Neural crest cell (in vitro differentiated cells): ENCODE measurements around the gene ABCA9. TPM values are rescaled to one million over a fixed set of nuclear protein-coding genes. Genes with fewer than 3 reads are reported as not detected.
"Not testable (repeated sequence)": the region's sequence is repeated elsewhere in the genome, so short reads cannot be mapped to it uniquely, and the experiment has no call there.

Source experiments
- DNase-seq: peaks from one replicate; pipeline ENCODE4 v3.0.0; 2021; ENCODE audit warnings: low read depth, mixed read lengths, low spot score
- H3K27ac Mint-ChIP-seq: one replicate; pipeline ENCODE4 v1.8.0; 2021; ENCODE audit warnings: mild to moderate bottlenecking, mixed read lengths; ENCODE audit not compliant: unreplicated experiment
- H3K27me3 Mint-ChIP-seq: 2 replicates; pipeline ENCODE4 v1.8.0; 2021; ENCODE audit warnings: low read depth, mild to moderate bottlenecking, mixed read lengths
- H3K36me3 Mint-ChIP-seq: 2 replicates; pipeline ENCODE4 v1.8.0; 2021; ENCODE audit warnings: low read depth, mild to moderate bottlenecking, mixed read lengths
- H3K4me1 Mint-ChIP-seq: 2 replicates; pipeline ENCODE4 v1.8.0; 2021; ENCODE audit warnings: mixed read lengths
- H3K4me3 Mint-ChIP-seq: one replicate; pipeline ENCODE4 v1.8.0; 2021; ENCODE audit warnings: mild to moderate bottlenecking, mixed read lengths
- H3K9me3 Mint-ChIP-seq: 2 replicates; pipeline ENCODE4 v1.8.0; 2021; ENCODE audit warnings: mixed read lengths
- CTCF ChIP-seq: fragments of 200-600 bp; sonication (generic); conservative IDR thresholded peaks from 2 replicates; pipeline ENCODE4 v1.5.0; 2021; ENCODE audit warnings: antibody characterized with exemption, mild to moderate bottlenecking
- total RNA-seq: library from RNA; stranded (reverse); gene quantifications from 2 replicates; pipeline ENCODE4 v1.2.1, GENCODE V29; 2021

The ABCA9 gene
- total RNA-seq, 1 donor from 2014 or later, result 1.3 TPM

GRCh38 chr17:68954146-68954896, 106.4 kb downstream of the ABCA9 start:
- H3K4me1 Mint-ChIP-seq, result peaks cover 18% of the 10 kb centered on the region

GRCh38 chr17:68953340-68953997, 107.3 kb downstream of the ABCA9 start:
- no peaks in the 10 kb centered on the region for H3K27me3 Mint-ChIP-seq
- DNase-seq, result no peak
- H3K9me3 Mint-ChIP-seq, result peaks cover 6% of the 10 kb centered on the region
- H3K4me1 Mint-ChIP-seq, result peaks cover 18% of the 10 kb centered on the region
- H3K36me3 Mint-ChIP-seq, result peaks cover 7% of the 10 kb centered on the region
- H3K27ac Mint-ChIP-seq, result peak overlapping the region; percentile 81
- H3K4me3 Mint-ChIP-seq, result no peak overlapping the region
- no peak for TF ChIP-seq CTCF

More at GRCh38 chr17:68954146-68954896, 106.4 kb downstream of the ABCA9 start:
- Mint-ChIP-seq H3K9me3 (peaks cover 3% of the 10 kb centered on the region), H3K36me3 (peaks cover 2% of the 10 kb centered on the region), H3K27me3 (no peaks in the 10 kb centered on the region), H3K27ac (no peak overlapping the region), H3K4me3 (peak overlapping the region; percentile 27)
- DNase-seq, result no peak
- no peak for TF ChIP-seq CTCF

DNA sequence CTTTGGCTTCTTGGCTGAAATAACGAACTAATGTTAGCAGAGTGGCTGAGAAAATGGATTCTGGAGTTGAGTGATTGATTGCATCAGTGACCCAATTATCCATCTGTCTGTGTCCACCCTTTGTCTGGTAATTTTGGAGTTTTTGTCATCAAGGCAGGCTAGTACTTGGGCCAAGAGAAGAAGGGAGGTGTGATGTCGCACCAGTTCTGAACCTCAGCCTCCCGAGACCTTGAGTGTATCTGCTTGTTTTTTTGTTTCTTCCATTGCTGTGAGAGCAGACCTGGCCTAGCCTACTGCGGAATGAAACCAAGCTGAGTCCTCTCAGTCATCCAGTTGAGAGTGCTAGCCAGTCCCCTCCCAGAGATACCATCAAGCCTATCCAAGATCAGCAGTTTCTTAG, 110.0 kb downstream of the ABCA9 start:
- no peak for TF ChIP-seq CTCF
- DNase-seq, result no peak
- H3K27ac Mint-ChIP-seq, result no peak overlapping the region
- H3K27me3 Mint-ChIP-seq, result no peaks in the 10 kb centered on the region
- no peak overlapping the region for H3K4me3 Mint-ChIP-seq
- H3K4me1 Mint-ChIP-seq, result peaks cover 18% of the 10 kb centered on the region
- peaks cover 7% of the 10 kb centered on the region for H3K36me3 Mint-ChIP-seq
- H3K9me3 Mint-ChIP-seq, result peaks cover 8% of the 10 kb centered on the region

DNA sequence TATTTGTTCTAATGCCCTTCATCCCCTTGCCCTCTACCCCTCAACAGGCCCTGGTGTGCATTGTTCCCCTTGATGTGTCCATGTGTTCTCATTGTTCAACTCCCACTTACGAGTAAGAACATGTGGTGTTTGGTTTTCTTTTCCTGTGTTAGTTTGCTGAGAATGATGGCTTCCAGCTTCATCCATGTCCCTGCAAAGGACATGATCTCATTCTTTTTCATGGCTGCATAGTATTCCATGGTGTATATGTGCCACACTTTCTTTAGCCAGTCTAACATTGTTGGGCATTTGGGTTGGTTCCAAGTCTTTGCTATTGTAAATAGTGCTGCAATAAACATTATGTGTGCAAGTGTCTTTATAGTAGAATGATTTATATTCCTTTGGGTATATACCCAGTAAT, 112.9 kb downstream of the ABCA9 start:
- not testable (repeated sequence) for DNase-seq, H3K4me3 Mint-ChIP-seq, H3K36me3 Mint-ChIP-seq, H3K27me3 Mint-ChIP-seq, H3K9me3 Mint-ChIP-seq, H3K27ac Mint-ChIP-seq
- H3K4me1 Mint-ChIP-seq, result peaks cover 11% of the 10 kb centered on the region

DNA sequence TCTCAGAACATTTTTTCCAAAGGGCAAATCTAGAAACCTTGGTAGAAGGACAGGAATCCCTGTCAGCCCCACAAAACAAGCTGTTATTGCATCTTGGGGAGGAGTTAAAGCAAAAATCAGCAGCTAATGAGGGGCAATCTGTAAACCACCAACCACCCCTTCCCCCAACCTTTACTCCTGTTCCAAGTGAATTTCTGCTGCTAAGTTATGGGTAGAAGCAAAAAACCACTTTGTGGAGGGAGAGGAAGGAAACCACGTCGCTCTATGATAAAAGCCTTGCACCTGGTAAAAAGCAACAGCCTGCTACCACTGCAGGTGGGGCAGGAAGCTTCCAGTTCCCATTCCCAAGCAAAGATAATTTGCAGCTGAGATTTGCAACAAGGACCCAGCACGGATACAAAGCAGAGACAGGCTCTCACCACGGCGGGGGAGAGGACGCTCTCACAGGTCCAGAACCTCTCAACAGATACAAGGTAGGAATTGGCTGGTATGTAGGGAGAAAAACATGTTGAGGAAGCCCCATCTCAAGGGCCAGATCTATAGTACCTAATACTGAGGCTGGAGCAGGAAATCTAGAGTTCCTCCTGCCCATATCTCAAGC, 116.2 kb downstream of the ABCA9 start:
- DNase-seq, result no peak
- Mint-ChIP-seq H3K36me3 (peaks cover 5% of the 10 kb centered on the region), H3K9me3 (peaks cover 5% of the 10 kb centered on the region), H3K27me3 (no peaks in the 10 kb centered on the region), H3K4me3 (no peak overlapping the region), H3K27ac (no peak overlapping the region), H3K4me1 (peaks cover 3% of the 10 kb centered on the region)
- no peak for TF ChIP-seq CTCF

GRCh38 chr17:68943812-68944182, 116.9 kb downstream of the ABCA9 start:
- H3K4me3 Mint-ChIP-seq, H3K4me1 Mint-ChIP-seq, H3K9me3 Mint-ChIP-seq, DNase-seq, H3K27ac Mint-ChIP-seq, H3K27me3 Mint-ChIP-seq, H3K36me3 Mint-ChIP-seq: not testable (repeated sequence)
